ENCODE results near the gene ERC1. TPM values are rescaled to one million over a fixed set of nuclear protein-coding genes. Genes with fewer than 3 reads are reported as not detected.

ERC1 gene
- total and polyA plus RNA-seq, 8 donors, result 34.9 to 64.9 (median 40.8) TPM

GRCh38 chr12:1013618-1014489 lies 22.8 kb downstream of the ERC1 start:
- no peak for DNase-seq
- peak; percentile 72 for ATAC-seq

GRCh38 chr12:1019283-1019682 lies 28.3 kb downstream of the ERC1 start:
- intact Hi-C loops (cut with DNase I), result no loop called here
- Histone ChIP-seq H3K36me3 (peaks cover 0 to 7% of the 10 kb centered on the region in 2 donors), H3K4me3 (no peak overlapping the region), H3K4me1 (no peaks in the 10 kb centered on the region), H3K27me3 (no peaks in the 10 kb centered on the region), H3K9me3 (no peaks in the 10 kb centered on the region), H3K27ac (no peak overlapping the region)
- ATAC-seq (no peak), DNase-seq (no peak)
- no peak for TF ChIP-seq CTCF (IDR thresholded peaks at IDR 0.05)

More at GRCh38 chr12:1013618-1014489, 22.8 kb downstream of the ERC1 start:
- Histone ChIP-seq H3K27me3 (no peaks in the 10 kb centered on the region), H3K9me3 (no peaks in the 10 kb centered on the region), H3K4me1 (no peaks in the 10 kb centered on the region), H3K27ac (no peak overlapping the region), H3K36me3 (no peaks in the 10 kb centered on the region), H3K4me3 (no peak overlapping the region)
- intact Hi-C loops (cut with DNase I), result no loop called here
- no peak for TF ChIP-seq CTCF (IDR thresholded peaks at IDR 0.05)

DNA sequence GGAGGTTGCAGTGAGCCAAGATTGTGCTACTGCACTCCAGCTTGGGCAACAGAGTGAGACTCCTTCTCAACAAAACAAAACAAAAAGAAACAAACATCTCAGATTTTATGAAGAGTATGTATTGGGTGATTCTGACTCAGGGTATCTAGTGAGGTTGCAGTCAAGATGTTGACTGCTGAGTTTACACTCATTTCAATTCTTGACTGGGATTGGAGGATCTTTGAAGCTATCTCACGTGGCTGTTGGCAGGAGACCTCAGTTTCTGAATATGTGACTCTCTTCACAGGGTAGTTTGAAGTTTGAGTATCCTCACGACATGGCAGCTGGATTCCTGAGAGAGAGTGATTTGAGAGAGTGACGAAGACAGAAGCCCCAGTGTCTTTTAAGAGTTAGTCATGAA lies 29.4 kb downstream of the ERC1 start:
- H3K27ac ChIP-seq, result no peak overlapping the region
- TF ChIP-seq CTCF (IDR thresholded peaks at IDR 0.05), result no peak
- no peaks in the 10 kb centered on the region for H3K4me1 ChIP-seq
- peaks cover 0 to 7% of the 10 kb centered on the region in 2 donors for H3K36me3 ChIP-seq
- no peaks in the 10 kb centered on the region for H3K27me3 ChIP-seq
- no peak for ATAC-seq
- intact Hi-C loops (cut with DNase I), result no loop called here
- no peak for DNase-seq
- no peak overlapping the region for H3K4me3 ChIP-seq
- H3K9me3 ChIP-seq, result no peaks in the 10 kb centered on the region

GRCh38 chr12:1022032-1022970 lies 31.3 kb downstream of the ERC1 start:
- Histone ChIP-seq H3K9me3 (no peaks in the 10 kb centered on the region), H3K4me1 (no peaks in the 10 kb centered on the region), H3K27ac (no peak overlapping the region), H3K4me3 (no peak overlapping the region), H3K36me3 (peaks cover 0 to 8% of the 10 kb centered on the region in 2 donors), H3K27me3 (no peaks in the 10 kb centered on the region)
- DNase-seq (no peak), ATAC-seq (no peak)
- TF ChIP-seq CTCF (IDR thresholded peaks at IDR 0.05), result no peak
- intact Hi-C loops (cut with DNase I), result no loop called here

- no peak for TF ChIP-seq CTCF (IDR thresholded peaks at IDR 0.05)
- peaks cover 0 to 32% of the 10 kb centered on the region in 2 donors for H3K36me3 ChIP-seq
- DNase-seq, result no peak
Observed at GRCh38 chr12:1030779-1031178, 39.8 kb downstream of the ERC1 start.

More at GRCh38 chr12:1030779-1031178, 39.8 kb downstream of the ERC1 start:
- Histone ChIP-seq H3K4me3 (no peak overlapping the region), H3K27me3 (no peaks in the 10 kb centered on the region), H3K9me3 (no peaks in the 10 kb centered on the region), H3K27ac (no peak overlapping the region), H3K4me1 (no peaks in the 10 kb centered on the region)
- no peak for ATAC-seq
- intact Hi-C loops (cut with DNase I), result no loop called here
